ENCODE measurements around the gene VCAN.

VCAN gene

DNA sequence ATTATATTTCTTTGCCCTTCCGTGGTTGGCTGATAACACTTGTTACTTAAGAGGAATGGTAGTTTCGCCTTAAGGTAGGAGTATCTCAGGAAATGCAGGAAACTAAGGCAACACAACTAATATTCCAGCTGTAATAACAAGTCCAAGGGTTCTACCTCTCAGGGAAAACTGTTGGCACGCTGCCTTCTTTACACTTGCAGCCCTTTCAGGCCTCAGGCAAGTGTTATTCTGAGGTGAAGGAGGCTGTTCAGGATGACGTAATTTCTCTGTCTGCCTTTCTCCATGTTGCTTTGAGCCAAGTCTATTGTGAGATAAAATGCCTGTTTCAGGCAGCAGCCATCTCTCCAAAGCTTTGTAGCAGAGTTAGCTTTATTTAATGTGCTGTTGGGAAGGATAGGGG, 38.0 kb downstream of the VCAN start:
- TF ChIP-seq SIN3A (IDR thresholded peaks at IDR 0.05; ENCODE audit: borderline replicate concordance, insufficient read depth, low read length) (0 out of 2 replicates have a peak, but pooled peaks have one; percentile 41), FOXP2 (optimal IDR thresholded peaks at IDR 0.05; ENCODE audit: borderline replicate concordance, extremely low read depth, extremely low read length, insufficient read depth) (no peak), TAF1 (IDR thresholded peaks at IDR 0.05; ENCODE audit: borderline replicate concordance, insufficient read depth, low read length) (no peak)
- TF ChIP-seq, protein P1, sequence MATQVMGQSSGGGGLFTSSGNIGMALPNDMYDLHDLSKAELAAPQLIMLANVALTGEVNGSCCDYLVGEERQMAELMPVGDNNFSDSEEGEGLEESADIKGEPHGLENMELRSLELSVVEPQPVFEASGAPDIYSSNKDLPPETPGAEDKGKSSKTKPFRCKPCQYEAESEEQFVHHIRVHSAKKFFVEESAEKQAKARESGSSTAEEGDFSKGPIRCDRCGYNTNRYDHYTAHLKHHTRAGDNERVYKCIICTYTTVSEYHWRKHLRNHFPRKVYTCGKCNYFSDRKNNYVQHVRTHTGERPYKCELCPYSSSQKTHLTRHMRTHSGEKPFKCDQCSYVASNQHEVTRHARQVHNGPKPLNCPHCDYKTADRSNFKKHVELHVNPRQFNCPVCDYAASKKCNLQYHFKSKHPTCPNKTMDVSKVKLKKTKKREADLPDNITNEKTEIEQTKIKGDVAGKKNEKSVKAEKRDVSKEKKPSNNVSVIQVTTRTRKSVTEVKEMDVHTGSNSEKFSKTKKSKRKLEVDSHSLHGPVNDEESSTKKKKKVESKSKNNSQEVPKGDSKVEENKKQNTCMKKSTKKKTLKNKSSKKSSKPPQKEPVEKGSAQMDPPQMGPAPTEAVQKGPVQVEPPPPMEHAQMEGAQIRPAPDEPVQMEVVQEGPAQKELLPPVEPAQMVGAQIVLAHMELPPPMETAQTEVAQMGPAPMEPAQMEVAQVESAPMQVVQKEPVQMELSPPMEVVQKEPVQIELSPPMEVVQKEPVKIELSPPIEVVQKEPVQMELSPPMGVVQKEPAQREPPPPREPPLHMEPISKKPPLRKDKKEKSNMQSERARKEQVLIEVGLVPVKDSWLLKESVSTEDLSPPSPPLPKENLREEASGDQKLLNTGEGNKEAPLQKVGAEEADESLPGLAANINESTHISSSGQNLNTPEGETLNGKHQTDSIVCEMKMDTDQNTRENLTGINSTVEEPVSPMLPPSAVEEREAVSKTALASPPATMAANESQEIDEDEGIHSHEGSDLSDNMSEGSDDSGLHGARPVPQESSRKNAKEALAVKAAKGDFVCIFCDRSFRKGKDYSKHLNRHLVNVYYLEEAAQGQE (IDR thresholded peaks at IDR 0.05; ENCODE audit: insufficient read depth in 1 of 2, low read depth in 2 of 2, low read length in 2 of 2) = no peak

DNA sequence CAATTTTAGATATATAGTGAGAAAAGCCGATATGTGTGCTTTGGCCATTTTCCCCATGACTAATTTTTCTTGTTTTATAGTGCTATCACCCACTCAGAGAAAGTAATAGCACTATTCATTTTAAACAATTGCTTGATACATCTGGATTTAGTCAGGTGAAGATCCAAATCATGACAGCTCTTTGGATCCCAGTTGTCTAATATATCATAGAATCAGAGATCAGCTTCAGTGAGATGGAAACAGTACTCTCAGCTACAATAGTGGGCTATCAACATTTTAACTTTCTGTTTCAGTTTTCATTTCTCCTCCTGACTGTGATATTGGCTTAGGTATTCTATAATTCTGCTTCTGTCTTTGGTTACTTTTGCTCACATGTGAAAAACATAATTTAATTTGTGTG, 38.7 kb downstream of the VCAN start:
- TF ChIP-seq, protein P1 (IDR thresholded peaks at IDR 0.05; ENCODE audit: insufficient read depth in 1 of 2, low read depth in 2 of 2, low read length in 2 of 2) = no peak
- TF ChIP-seq SIN3A (IDR thresholded peaks at IDR 0.05; ENCODE audit: borderline replicate concordance, insufficient read depth, low read length) = no peak
- TF ChIP-seq FOXP2 (optimal IDR thresholded peaks at IDR 0.05; ENCODE audit: borderline replicate concordance, extremely low read depth, extremely low read length, insufficient read depth) = no peak
- TF ChIP-seq POLR2AphosphoS5 (IDR thresholded peaks at IDR 0.05; ENCODE audit: low read depth, low read length) = no peak
- TF ChIP-seq TAF1 (IDR thresholded peaks at IDR 0.05; ENCODE audit: borderline replicate concordance, insufficient read depth, low read length) = no peak

DNA sequence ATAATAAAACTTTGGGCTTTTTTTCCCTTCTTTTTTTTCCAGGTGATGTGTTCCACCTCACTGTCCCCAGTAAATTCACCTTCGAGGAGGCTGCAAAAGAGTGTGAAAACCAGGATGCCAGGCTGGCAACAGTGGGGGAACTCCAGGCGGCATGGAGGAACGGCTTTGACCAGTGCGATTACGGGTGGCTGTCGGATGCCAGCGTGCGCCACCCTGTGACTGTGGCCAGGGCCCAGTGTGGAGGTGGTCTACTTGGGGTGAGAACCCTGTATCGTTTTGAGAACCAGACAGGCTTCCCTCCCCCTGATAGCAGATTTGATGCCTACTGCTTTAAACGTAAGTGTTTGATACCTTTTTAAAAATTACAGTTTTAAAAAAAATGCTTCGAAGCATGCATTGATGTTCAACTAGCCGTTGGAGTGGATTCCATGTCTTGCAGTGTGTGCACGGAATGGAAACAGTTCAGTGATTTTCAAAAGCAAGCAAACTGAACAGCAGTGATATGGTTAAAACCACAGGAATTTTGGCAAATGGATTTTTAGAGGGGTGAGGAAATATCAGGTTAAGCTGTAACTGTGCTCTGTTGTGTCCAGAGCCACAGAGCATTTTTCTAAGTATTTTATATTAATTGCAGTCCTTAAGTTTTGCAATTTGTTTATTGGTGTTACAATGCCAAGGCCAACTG, 40.7 kb downstream of the VCAN start:
- no peak for TF ChIP-seq SIN3A (IDR thresholded peaks at IDR 0.05; ENCODE audit: borderline replicate concordance, insufficient read depth, low read length)
- no peak for TF ChIP-seq FOXP2 (optimal IDR thresholded peaks at IDR 0.05; ENCODE audit: borderline replicate concordance, extremely low read depth, extremely low read length, insufficient read depth)
- TF ChIP-seq TAF1 (IDR thresholded peaks at IDR 0.05; ENCODE audit: borderline replicate concordance, insufficient read depth, low read length) = no peak
- TF ChIP-seq POLR2AphosphoS5 (IDR thresholded peaks at IDR 0.05; ENCODE audit: low read depth, low read length) = no peak; the same call in 1 of the 2 replicates
- TF ChIP-seq, protein P1 (IDR thresholded peaks at IDR 0.05; ENCODE audit: insufficient read depth in 1 of 2, low read depth in 2 of 2, low read length in 2 of 2) = no peak

DNA sequence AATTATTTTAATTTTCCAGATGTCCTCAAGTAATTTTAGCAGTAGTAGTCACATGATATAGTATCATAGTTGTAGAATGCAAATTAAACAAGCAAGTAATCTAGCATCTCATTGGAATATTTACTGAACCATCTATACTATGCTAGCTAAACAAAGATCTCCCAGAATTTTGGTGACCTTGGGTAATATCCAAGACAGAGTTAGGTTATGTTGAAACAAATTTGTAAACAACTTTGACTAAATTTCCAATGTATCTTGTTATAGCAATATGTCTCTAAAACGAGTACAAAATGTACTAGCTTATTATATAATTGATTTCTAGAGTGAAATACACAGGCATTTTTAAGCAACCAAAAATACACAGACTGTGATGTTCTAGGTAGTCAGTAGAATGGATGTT, 41.5 kb downstream of the VCAN start:
- TF ChIP-seq, protein P1 (IDR thresholded peaks at IDR 0.05; ENCODE audit: insufficient read depth in 1 of 2, low read depth in 2 of 2, low read length in 2 of 2) = no peak
- no peak for TF ChIP-seq SIN3A (IDR thresholded peaks at IDR 0.05; ENCODE audit: borderline replicate concordance, insufficient read depth, low read length)
- TF ChIP-seq FOXP2 (optimal IDR thresholded peaks at IDR 0.05; ENCODE audit: borderline replicate concordance, extremely low read depth, extremely low read length, insufficient read depth) = no peak
- TF ChIP-seq TAF1 (IDR thresholded peaks at IDR 0.05; ENCODE audit: borderline replicate concordance, insufficient read depth, low read length) = no peak
- TF ChIP-seq POLR2AphosphoS5 (IDR thresholded peaks at IDR 0.05; ENCODE audit: low read depth, low read length) = no peak
